Activated naive CD4-positive, alpha-beta T cell treated with anti-CD3 and anti-CD28 coated beads, Interleukin-2, amount 50 U/mL, for 72 hours (primary cell): ENCODE measurements around the gene IL27RA. TPM values are rescaled to one million over a fixed set of nuclear protein-coding genes. Genes with fewer than 3 reads are reported as not detected.

ENCODE experiments used
- ATAC-seq, 2 donors: fragments of 150-1000 bp; cut with Tn5 transposase; 2 replicates each; pipeline ENCODE4 v1.10.0; 2021; ENCODE audit warnings: mild to moderate bottlenecking in 2 of 2, moderate library complexity in 2 of 2
- DNase-seq, 2 donors: peaks; one replicate each; pipeline ENCODE4 v3.0.0; 2021 to 2022; ENCODE audit warnings: low spot score in 2 of 2
- H3K27ac Mint-ChIP-seq, 2 donors: one replicate each; pipeline ENCODE4 v1.8.0; 2022; ENCODE audit warnings: mild to moderate bottlenecking in 2 of 2, mixed read lengths in 2 of 2
- H3K36me3 Mint-ChIP-seq, 2 donors: one replicate each; pipeline ENCODE4 v1.8.0; 2022; ENCODE audit warnings: mixed read lengths in 2 of 2
- H3K9me3 Mint-ChIP-seq, 2 donors: one replicate each; pipeline ENCODE4 v1.8.0; 2022; ENCODE audit warnings: mixed read lengths in 2 of 2
- total RNA-seq, 2 donors: library from RNA; stranded (reverse); gene quantifications; one replicate each; pipeline ENCODE4 v1.2.3, GENCODE V29; 2022

Gene IL27RA
- total RNA-seq, 2 donors from 2014 or later: 59.6 to 68.0 TPM

GRCh38 chr19:14085309-14085995 lies 53.9 kb downstream of the IL27RA start, which contains the start of gene C19orf67:
Gene C19orf67 (minus strand): TSS chr19:14085783. CDS start chr19:14085627, 156 bp downstream.
- DNase-seq (no peak), ATAC-seq (no peak)
- peaks cover 6 to 18% of the 10 kb centered on the region in 2 donors for H3K36me3 Mint-ChIP-seq
- no peaks in the 10 kb centered on the region for H3K9me3 Mint-ChIP-seq
- H3K27ac Mint-ChIP-seq: no peak within 1 kb of the TSS

- Mint-ChIP-seq H3K36me3 (peaks cover 6 to 15% of the 10 kb centered on the region in 2 donors), H3K9me3 (no peaks in the 10 kb centered on the region), H3K27ac (no peak overlapping the region)
- no peak for DNase-seq
- no peak for ATAC-seq
Observed at GRCh38 chr19:14086098-14086497, 54.5 kb downstream of the IL27RA start.

GRCh38 chr19:14088634-14089411 lies 57.3 kb downstream of the IL27RA start:
- H3K9me3 Mint-ChIP-seq: peaks cover 3 to 7% of the 10 kb centered on the region in 2 donors
- H3K36me3 Mint-ChIP-seq: peaks cover 12 to 26% of the 10 kb centered on the region in 2 donors
- H3K27ac Mint-ChIP-seq: no peak overlapping the region
- DNase-seq (no peak), ATAC-seq (no peak)

GRCh38 chr19:14089412-14089661 lies 57.8 kb downstream of the IL27RA start:
- no peak for DNase-seq
- no peak overlapping the region for H3K27ac Mint-ChIP-seq
- H3K9me3 Mint-ChIP-seq: peaks cover 3 to 7% of the 10 kb centered on the region in 2 donors
- H3K36me3 Mint-ChIP-seq: peaks cover 12 to 26% of the 10 kb centered on the region in 2 donors
- ATAC-seq: no peak

GRCh38 chr19:14089662-14090508 lies 58.3 kb downstream of the IL27RA start:
- Mint-ChIP-seq H3K9me3 (peaks cover 3 to 7% of the 10 kb centered on the region in 2 donors), H3K36me3 (peaks cover 12 to 31% of the 10 kb centered on the region in 2 donors), H3K27ac (no peak overlapping the region)
- DNase-seq: peak; percentile 54 to 65
- peak; percentile 16 to 23 for ATAC-seq

- Mint-ChIP-seq H3K9me3 (peaks cover 3 to 7% of the 10 kb centered on the region in 2 donors), H3K27ac (peak within 1 kb of the TSS; percentile 63 to 99), H3K36me3 (peaks cover 12 to 32% of the 10 kb centered on the region in 2 donors)
- ATAC-seq (peak; percentile 59 to 67), DNase-seq (peak; percentile 63 to 66)
Observed at GRCh38 chr19:14090509-14091080, 59.0 kb downstream of the IL27RA start, which contains the start of gene SAMD1. Gene SAMD1 (minus strand): TSS chr19:14090751.

- H3K27ac Mint-ChIP-seq: peak overlapping the region; percentile 63 to 99
- H3K36me3 Mint-ChIP-seq: peaks cover 12 to 32% of the 10 kb centered on the region in 2 donors
- H3K9me3 Mint-ChIP-seq: peaks cover 3 to 7% of the 10 kb centered on the region in 2 donors
- DNase-seq: peak; percentile 73 to 77
- peak; percentile 74 to 86 for ATAC-seq
Observed at GRCh38 chr19:14091081-14091812, 59.7 kb downstream of the IL27RA start.

- Mint-ChIP-seq H3K27ac (peak overlapping the region; percentile 63 to 99), H3K36me3 (peaks cover 12 to 32% of the 10 kb centered on the region in 2 donors), H3K9me3 (peaks cover 3 to 7% of the 10 kb centered on the region in 2 donors)
- peak in 1 of 2 donors; percentile 19 for ATAC-seq
- DNase-seq: no peak
Observed at GRCh38 chr19:14091813-14092462, 60.4 kb downstream of the IL27RA start.

GRCh38 chr19:14093117-14093823 lies 61.7 kb downstream of the IL27RA start:
- Mint-ChIP-seq H3K36me3 (peaks cover 8 to 32% of the 10 kb centered on the region in 2 donors), H3K9me3 (peaks cover 3 to 7% of the 10 kb centered on the region in 2 donors), H3K27ac (no peak overlapping the region)
- ATAC-seq (no peak), DNase-seq (no peak)

GRCh38 chr19:14094854-14095253 lies 63.3 kb downstream of the IL27RA start:
- ATAC-seq (no peak), DNase-seq (no peak)
- Mint-ChIP-seq H3K27ac (no peak overlapping the region), H3K9me3 (peaks cover 3 to 7% of the 10 kb centered on the region in 2 donors), H3K36me3 (peaks cover 0 to 26% of the 10 kb centered on the region in 2 donors)

- peaks cover 0 to 25% of the 10 kb centered on the region in 2 donors for H3K36me3 Mint-ChIP-seq
- DNase-seq: no peak
- peaks cover 3 to 7% of the 10 kb centered on the region in 2 donors for H3K9me3 Mint-ChIP-seq
- ATAC-seq: no peak
- H3K27ac Mint-ChIP-seq: peak overlapping the region in 1 of 2 donors; percentile 54
Observed at GRCh38 chr19:14096272-14096992, 64.9 kb downstream of the IL27RA start.

- DNase-seq (no peak), ATAC-seq (no peak)
- Mint-ChIP-seq H3K27ac (no peak overlapping the region), H3K36me3 (peaks cover 0 to 16% of the 10 kb centered on the region in 2 donors), H3K9me3 (peaks cover 3 to 7% of the 10 kb centered on the region in 2 donors)
Observed at GRCh38 chr19:14097532-14098151, 66.1 kb downstream of the IL27RA start.

GRCh38 chr19:14101003-14101545 lies 69.5 kb downstream of the IL27RA start:
- no peaks in the 10 kb centered on the region for H3K9me3 Mint-ChIP-seq
- ATAC-seq (no peak), DNase-seq (no peak)
- no peaks in the 10 kb centered on the region for H3K36me3 Mint-ChIP-seq
- H3K27ac Mint-ChIP-seq: peak overlapping the region; percentile 28 to 65
